Mesothelial cell of epicardium (in vitro differentiated cells): ENCODE results near the gene PRRG1. TPM values are rescaled to one million over a fixed set of nuclear protein-coding genes. Genes with fewer than 3 reads are reported as not detected.

Source experiments
- DNase-seq, 2 experiments: peaks; one replicate each; pipeline ENCODE4 v3.0.0; 2021; ENCODE audit warnings: low spot score in 2 of 2; ENCODE audit not compliant: unreplicated experiment in 2 of 2
- H3K27ac Mint-ChIP-seq: 2 replicates; pipeline ENCODE4 v1.8.0; 2021; ENCODE audit warnings: mixed read lengths
- H3K27me3 Mint-ChIP-seq: 2 replicates; pipeline ENCODE4 v1.8.0; 2021; ENCODE audit warnings: low read depth, mixed read lengths
- H3K36me3 Mint-ChIP-seq: 2 replicates; pipeline ENCODE4 v1.8.0; 2021; ENCODE audit warnings: mixed read lengths
- H3K4me1 Mint-ChIP-seq: 2 replicates; pipeline ENCODE4 v1.8.0; 2021; ENCODE audit warnings: mixed read lengths
- H3K4me3 Mint-ChIP-seq: 2 replicates; pipeline ENCODE4 v1.8.0; 2021; ENCODE audit warnings: mild to moderate bottlenecking, moderate library complexity, mixed read lengths
- H3K9me3 Mint-ChIP-seq: 2 replicates; pipeline ENCODE4 v1.8.0; 2021; ENCODE audit warnings: mixed read lengths
- CTCF ChIP-seq: fragments of 200-600 bp; sonication (generic); IDR thresholded peaks from one replicate; pipeline ENCODE4 v1.5.0; 2021; ENCODE audit warnings: antibody characterized with exemption; ENCODE audit not compliant: unreplicated experiment
- total RNA-seq: library from RNA; stranded (reverse); gene quantifications from 3 replicates; pipeline ENCODE4 v1.2.1, GENCODE V29; 2021

PRRG1 gene
- total RNA-seq, 1 donor from 2014 or later = 8.5 TPM

GRCh38 chrX:37434362-37434761, 85.2 kb downstream of the PRRG1 start:
- DNase-seq = no peak
- H3K4me1 Mint-ChIP-seq = no peaks in the 10 kb centered on the region

GRCh38 chrX:37437160-37437559, 88.0 kb downstream of the PRRG1 start:
- Mint-ChIP-seq H3K27me3 (no peaks in the 10 kb centered on the region), H3K4me3 (no peak overlapping the region), H3K9me3 (peaks cover 23% of the 10 kb centered on the region), H3K36me3 (peaks cover 9% of the 10 kb centered on the region), H3K27ac (no peak overlapping the region), H3K4me1 (no peaks in the 10 kb centered on the region)
- DNase-seq = no peak
- TF ChIP-seq CTCF = no peak

More at GRCh38 chrX:37434362-37434761, 85.2 kb downstream of the PRRG1 start:
- Mint-ChIP-seq H3K27me3 (no peaks in the 10 kb centered on the region), H3K9me3 (peaks cover 28% of the 10 kb centered on the region), H3K27ac (no peak overlapping the region), H3K36me3 (peaks cover 4% of the 10 kb centered on the region), H3K4me3 (no peak overlapping the region)
- TF ChIP-seq CTCF = no peak

- Mint-ChIP-seq H3K4me3 (no peak overlapping the region), H3K27ac (no peak overlapping the region), H3K36me3 (peaks cover 7% of the 10 kb centered on the region), H3K4me1 (no peaks in the 10 kb centered on the region), H3K27me3 (no peaks in the 10 kb centered on the region), H3K9me3 (peaks cover 24% of the 10 kb centered on the region)
- no peak for TF ChIP-seq CTCF
- DNase-seq = no peak
Observed at GRCh38 chrX:37441377-37441776, 92.2 kb downstream of the PRRG1 start.

- Mint-ChIP-seq H3K27me3 (no peaks in the 10 kb centered on the region), H3K27ac (no peak overlapping the region), H3K9me3 (peaks cover 38% of the 10 kb centered on the region), H3K4me1 (no peaks in the 10 kb centered on the region), H3K4me3 (no peak overlapping the region), H3K36me3 (peaks cover 9% of the 10 kb centered on the region)
- no peak for TF ChIP-seq CTCF
- DNase-seq = no peak
Observed at GRCh38 chrX:37445182-37445581, 96.0 kb downstream of the PRRG1 start.

GRCh38 chrX:37453821-37454220, 104.7 kb downstream of the PRRG1 start:
- H3K27me3 Mint-ChIP-seq = no peaks in the 10 kb centered on the region
- no peaks in the 10 kb centered on the region for H3K4me1 Mint-ChIP-seq
- peaks cover 28% of the 10 kb centered on the region for H3K9me3 Mint-ChIP-seq
- no peaks in the 10 kb centered on the region for H3K36me3 Mint-ChIP-seq
- TF ChIP-seq CTCF = no peak
- no peak for DNase-seq
- H3K27ac Mint-ChIP-seq = no peak overlapping the region
- H3K4me3 Mint-ChIP-seq = no peak overlapping the region

GRCh38 chrX:37454537-37455285, 105.5 kb downstream of the PRRG1 start:
- TF ChIP-seq CTCF = no peak
- Mint-ChIP-seq H3K9me3 (peaks cover 26% of the 10 kb centered on the region), H3K4me1 (no peaks in the 10 kb centered on the region), H3K27ac (no peak overlapping the region), H3K27me3 (no peaks in the 10 kb centered on the region), H3K36me3 (no peaks in the 10 kb centered on the region), H3K4me3 (no peak overlapping the region)
- no peak for DNase-seq
